ENCODE measurements around the gene SH3BP2. TPM values are rescaled to one million over a fixed set of nuclear protein-coding genes. Genes with fewer than 3 reads are reported as not detected.
A peak's percentile ranks its signal among the peaks of the same experiment; 100 is the strongest.

SH3BP2 gene
- total RNA-seq, 1 donor from 2014 or later: 39.1 TPM

GRCh38 chr4:2871466-2871865 is 78.6 kb downstream of the SH3BP2 start:
- TF ChIP-seq CTCF (conservative IDR thresholded peaks at IDR 0.05): no peak
- no peaks in the 10 kb centered on the region for H3K9me3 Mint-ChIP-seq
- no peak for DNase-seq (ENCODE audit: low read depth, low spot score)
- no peaks in the 10 kb centered on the region for H3K36me3 Mint-ChIP-seq (ENCODE audit: low read depth)
- no peak overlapping the region for H3K4me3 Mint-ChIP-seq
- peaks cover 68% of the 10 kb centered on the region for H3K4me1 Mint-ChIP-seq
- H3K27ac Mint-ChIP-seq (ENCODE audit: unreplicated experiment): no peak overlapping the region
- H3K27me3 Mint-ChIP-seq (ENCODE audit: low read depth): no peaks in the 10 kb centered on the region

GRCh38 chr4:2871911-2872310 is 79.0 kb downstream of the SH3BP2 start:
- Mint-ChIP-seq H3K4me1 (peaks cover 64% of the 10 kb centered on the region), H3K4me3 (no peak overlapping the region), H3K27me3 (ENCODE audit: low read depth) (no peaks in the 10 kb centered on the region), H3K27ac (ENCODE audit: unreplicated experiment) (no peak overlapping the region), H3K9me3 (no peaks in the 10 kb centered on the region), H3K36me3 (ENCODE audit: low read depth) (no peaks in the 10 kb centered on the region)
- TF ChIP-seq CTCF (conservative IDR thresholded peaks at IDR 0.05): no peak
- DNase-seq (ENCODE audit: low read depth, low spot score): no peak

GRCh38 chr4:2873329-2873728 is 80.4 kb downstream of the SH3BP2 start:
- DNase-seq (ENCODE audit: low read depth, low spot score): no peak
- no peak for TF ChIP-seq CTCF (conservative IDR thresholded peaks at IDR 0.05)
- no peaks in the 10 kb centered on the region for H3K9me3 Mint-ChIP-seq
- H3K27ac Mint-ChIP-seq (ENCODE audit: unreplicated experiment): no peak overlapping the region
- H3K4me3 Mint-ChIP-seq: no peak overlapping the region
- H3K4me1 Mint-ChIP-seq: peaks cover 50% of the 10 kb centered on the region
- H3K27me3 Mint-ChIP-seq (ENCODE audit: low read depth): no peaks in the 10 kb centered on the region
- H3K36me3 Mint-ChIP-seq (ENCODE audit: low read depth): peaks cover 4% of the 10 kb centered on the region

GRCh38 chr4:2874861-2875260 is 82.0 kb downstream of the SH3BP2 start:
- TF ChIP-seq CTCF (conservative IDR thresholded peaks at IDR 0.05): no peak
- Mint-ChIP-seq H3K9me3 (no peaks in the 10 kb centered on the region), H3K27me3 (ENCODE audit: low read depth) (no peaks in the 10 kb centered on the region), H3K27ac (ENCODE audit: unreplicated experiment) (no peak overlapping the region), H3K4me1 (peaks cover 36% of the 10 kb centered on the region), H3K4me3 (no peak overlapping the region), H3K36me3 (ENCODE audit: low read depth) (peaks cover 9% of the 10 kb centered on the region)
- no peak for DNase-seq (ENCODE audit: low read depth, low spot score)

GRCh38 chr4:2875556-2875955 is 82.7 kb downstream of the SH3BP2 start:
- Mint-ChIP-seq H3K36me3 (ENCODE audit: low read depth) (peaks cover 13% of the 10 kb centered on the region), H3K27ac (ENCODE audit: unreplicated experiment) (peak overlapping the region; percentile 44), H3K4me1 (peaks cover 29% of the 10 kb centered on the region), H3K27me3 (ENCODE audit: low read depth) (no peaks in the 10 kb centered on the region), H3K9me3 (no peaks in the 10 kb centered on the region), H3K4me3 (no peak overlapping the region)
- DNase-seq (ENCODE audit: low read depth, low spot score): no peak
- TF ChIP-seq CTCF (conservative IDR thresholded peaks at IDR 0.05): no peak

- Mint-ChIP-seq H3K27me3 (ENCODE audit: low read depth) (no peaks in the 10 kb centered on the region), H3K27ac (ENCODE audit: unreplicated experiment) (no peak overlapping the region), H3K36me3 (ENCODE audit: low read depth) (peaks cover 16% of the 10 kb centered on the region), H3K4me3 (no peak overlapping the region), H3K4me1 (peaks cover 13% of the 10 kb centered on the region), H3K9me3 (no peaks in the 10 kb centered on the region)
- TF ChIP-seq CTCF (conservative IDR thresholded peaks at IDR 0.05): no peak
- DNase-seq (ENCODE audit: low read depth, low spot score): no peak
Measured at GRCh38 chr4:2878346-2878745, 85.5 kb downstream of the SH3BP2 start.
